Subcutaneous adipose tissue (tissue), 4 donors: ENCODE results near the gene DVL2. TPM values are rescaled to one million over a fixed set of nuclear protein-coding genes. Genes with fewer than 3 reads are reported as not detected.

Experiments
- CTCF ChIP-seq: fragments of 450-650 bp; IDR thresholded peaks from one replicate; pipeline ENCODE4 v1.5.1; 2016; ENCODE audit warnings: low read depth, mild to moderate bottlenecking, control low read depth, antibody characterized with exemption, moderate library complexity
- total RNA-seq, 4 donors: library from RNA; depleted of rRNA; stranded (reverse); fragments of >200 nt; gene quantifications; one replicate each; pipeline ENCODE4 v1.1.0, GENCODE V29; 2016

The DVL2 gene
- total RNA-seq, 4 donors from 2014 or later = 23.5 to 36.5 (median 27.1) TPM

GRCh38 chr17:7208027-7208571 lies 26.2 kb downstream of the DVL2 start:
- no peak for TF ChIP-seq CTCF

GRCh38 chr17:7207120-7208001 lies 27.0 kb downstream of the DVL2 start:
- TF ChIP-seq CTCF = no peak

- no peak for TF ChIP-seq CTCF
Measured at GRCh38 chr17:7205561-7205960, 28.8 kb downstream of the DVL2 start.

- TF ChIP-seq CTCF = no peak
Measured at GRCh38 chr17:7204828-7205461, 29.4 kb downstream of the DVL2 start.

GRCh38 chr17:7204336-7204735 lies 30.0 kb downstream of the DVL2 start:
- TF ChIP-seq CTCF = no peak

GRCh38 chr17:7203391-7203790 lies 30.9 kb downstream of the DVL2 start:
- no peak for TF ChIP-seq CTCF

- TF ChIP-seq CTCF = no peak
Measured at GRCh38 chr17:7196651-7197401, 37.5 kb downstream of the DVL2 start.
